GM18499 (cell line): ENCODE data around the gene RFX3.

Source experiments
- ATAC-seq: cut with Tn5 transposase; IDR thresholded peaks from one replicate; pipeline ENCODE4 v1.9.1; 2021; ENCODE audit warnings: moderate number of reproducible peaks; ENCODE audit not compliant: insufficient read depth, unreplicated experiment

Gene RFX3

GRCh38 chr9:3296536-3296935, 229.3 kb downstream of the RFX3 start:
- ATAC-seq: no peak

- ATAC-seq: no peak
These were observed 233.5 kb downstream of the RFX3 start for GRCh38 chr9:3292311-3292710.

DNA sequence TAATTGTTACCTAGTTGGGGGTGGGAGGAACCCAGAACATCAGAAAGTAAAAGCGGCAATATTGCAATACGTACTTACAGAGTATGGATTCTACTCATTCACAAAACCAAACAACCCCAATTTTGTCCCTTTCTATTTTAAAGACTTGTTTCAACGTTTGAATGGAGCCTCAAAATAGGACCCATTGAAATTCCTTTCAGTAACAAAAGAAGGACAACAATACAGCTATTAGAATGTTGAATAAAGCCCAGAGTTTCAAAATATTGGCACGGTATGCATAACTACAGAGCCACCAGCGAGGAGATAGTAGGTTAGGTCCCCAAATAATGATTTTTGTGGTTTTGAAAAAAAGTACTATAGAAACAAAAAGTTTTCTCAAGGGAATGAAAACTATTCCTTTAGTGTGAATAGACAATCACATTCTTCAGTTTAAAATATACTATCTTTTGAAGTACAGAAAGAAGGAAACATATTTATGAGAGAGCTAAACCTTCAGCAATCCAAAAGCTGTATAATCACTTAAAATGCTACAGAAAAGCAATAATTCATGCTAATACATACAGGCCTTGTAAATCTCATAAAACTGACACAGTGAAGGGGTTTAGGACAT, 235.5 kb downstream of the RFX3 start:
- no peak for ATAC-seq

- ATAC-seq: no peak
These were observed 237.1 kb downstream of the RFX3 start for GRCh38 chr9:3288686-3289085.

- no peak for ATAC-seq
These were observed 240.2 kb downstream of the RFX3 start for GRCh38 chr9:3285365-3286161.

- ATAC-seq: no peak
These were observed 243.4 kb downstream of the RFX3 start for GRCh38 chr9:3282365-3282764.

DNA sequence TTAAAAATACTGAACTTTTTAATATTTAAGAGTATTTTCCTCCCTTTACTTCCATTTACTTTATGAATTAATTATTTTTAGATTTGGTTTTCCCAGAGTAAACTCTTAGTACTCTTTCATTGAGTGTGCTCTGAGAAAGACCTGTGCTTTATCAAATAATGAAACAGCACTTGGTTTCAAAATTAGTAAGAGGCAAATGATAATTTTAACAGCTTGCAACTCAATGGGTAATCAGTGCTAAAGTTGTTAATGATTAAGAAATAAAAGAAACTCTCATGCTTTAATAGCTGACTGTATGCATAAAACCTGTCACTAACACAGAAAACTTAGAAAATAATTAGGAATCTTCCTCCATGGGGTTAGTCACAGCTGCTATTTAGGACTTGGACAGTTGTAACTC, 244.4 kb downstream of the RFX3 start:
- ATAC-seq: no peak

- no peak for ATAC-seq
These were observed 248.6 kb downstream of the RFX3 start for GRCh38 chr9:3277200-3277599.

DNA sequence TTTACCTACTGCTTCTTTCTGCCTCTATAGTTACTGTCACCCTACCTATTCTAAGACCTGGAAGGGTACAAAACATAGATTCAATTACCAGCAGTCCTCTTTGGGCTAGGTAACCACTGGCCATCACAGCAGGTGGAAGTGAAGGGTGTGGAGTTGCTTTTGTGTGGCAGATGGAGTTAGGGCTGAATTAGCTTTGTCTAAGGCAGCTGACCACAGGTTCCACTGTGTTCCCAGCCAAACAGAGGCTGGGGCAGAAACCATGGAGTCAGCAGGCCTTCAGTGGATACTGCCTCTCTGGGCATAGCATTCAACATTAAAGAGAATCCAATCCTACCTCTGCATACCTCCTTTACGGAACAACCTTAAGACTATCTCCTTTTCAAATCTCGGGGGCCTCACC, 254.2 kb downstream of the RFX3 start:
- no peak for ATAC-seq

- no peak for ATAC-seq
These were observed 254.6 kb downstream of the RFX3 start for GRCh38 chr9:3271157-3271556.

DNA sequence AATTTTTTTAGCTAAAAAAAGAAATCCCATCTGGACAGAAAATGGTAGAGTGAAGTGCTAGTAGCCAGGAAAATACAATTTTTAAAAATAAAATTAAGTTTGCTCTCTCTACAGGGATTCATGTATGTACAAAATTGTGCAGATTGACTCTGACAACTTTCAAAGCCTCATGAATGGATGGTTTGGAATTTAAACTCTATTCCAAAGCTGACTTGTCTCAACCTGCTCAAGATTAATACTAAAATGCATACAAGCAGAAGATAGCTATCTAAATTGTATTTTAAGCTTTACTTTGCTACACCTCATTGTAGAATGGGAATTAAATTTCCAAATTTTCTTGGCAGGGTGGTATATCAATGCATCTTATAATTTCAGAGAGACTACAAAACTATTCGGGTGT, 257.6 kb downstream of the RFX3 start:
- no peak for ATAC-seq

- no peak for ATAC-seq
These were observed 262.1 kb downstream of the RFX3 start for GRCh38 chr9:3263698-3264097.

GRCh38 chr9:3262826-3263529, 262.8 kb downstream of the RFX3 start:
- ATAC-seq: no peak

DNA sequence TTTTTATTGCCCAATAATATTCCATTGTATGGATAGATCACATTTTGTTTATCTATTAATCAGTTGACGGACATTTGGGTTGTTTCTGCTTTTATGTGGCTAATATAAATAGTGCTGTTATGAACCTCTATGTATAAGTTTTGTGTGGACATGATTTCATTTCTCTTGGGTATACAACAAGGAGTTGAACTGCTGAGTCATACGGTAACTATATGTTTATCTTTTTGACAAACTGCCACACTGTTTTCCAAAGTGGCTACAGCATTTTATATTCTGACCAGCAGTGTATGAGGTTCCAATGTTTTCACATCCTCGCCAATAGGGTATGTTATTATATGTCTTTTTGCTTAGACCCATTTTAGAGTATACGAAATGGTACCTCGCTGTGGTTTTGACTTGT, 264.3 kb downstream of the RFX3 start:
- ATAC-seq: no peak

DNA sequence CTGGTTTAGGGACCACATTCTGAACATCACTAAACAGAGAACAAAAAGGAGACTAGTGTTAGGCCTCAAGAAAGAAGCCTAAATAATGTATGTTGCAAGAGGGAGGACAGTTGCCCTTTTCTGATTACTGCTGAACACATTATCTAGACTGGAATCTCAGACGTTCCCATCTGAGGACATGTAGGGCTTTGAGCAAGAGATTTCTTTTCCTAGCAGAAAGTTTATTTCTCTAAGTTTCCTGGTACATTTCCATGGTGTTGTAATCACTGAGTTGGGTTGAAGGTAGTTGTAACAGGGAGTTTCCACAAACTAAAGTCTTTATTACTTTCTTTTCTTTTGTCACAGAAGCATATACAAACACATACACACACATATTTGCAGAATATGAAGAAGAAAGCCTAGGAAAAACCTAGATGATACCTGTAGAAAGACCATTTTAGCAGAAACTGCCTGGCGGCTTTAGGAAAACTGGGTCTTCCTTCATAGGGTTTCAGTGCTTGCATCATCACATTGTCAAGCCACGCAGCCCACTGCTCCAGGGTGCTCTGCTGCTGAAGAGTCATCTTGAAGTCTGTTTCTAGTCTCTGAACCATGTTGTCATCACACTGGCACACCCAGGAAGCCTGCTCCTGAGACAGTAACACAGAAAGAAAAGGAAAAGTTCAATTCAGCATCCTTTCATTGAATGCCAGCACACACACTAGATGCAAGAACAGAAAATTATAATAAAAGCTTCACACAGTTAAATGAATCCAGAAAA, 269.1 kb downstream of the RFX3 start:
- ATAC-seq: no peak

GRCh38 chr9:3251309-3251708, 274.5 kb downstream of the RFX3 start:
- ATAC-seq: no peak

- no peak for ATAC-seq
These were observed 275.1 kb downstream of the RFX3 start for GRCh38 chr9:3250741-3251140.

DNA sequence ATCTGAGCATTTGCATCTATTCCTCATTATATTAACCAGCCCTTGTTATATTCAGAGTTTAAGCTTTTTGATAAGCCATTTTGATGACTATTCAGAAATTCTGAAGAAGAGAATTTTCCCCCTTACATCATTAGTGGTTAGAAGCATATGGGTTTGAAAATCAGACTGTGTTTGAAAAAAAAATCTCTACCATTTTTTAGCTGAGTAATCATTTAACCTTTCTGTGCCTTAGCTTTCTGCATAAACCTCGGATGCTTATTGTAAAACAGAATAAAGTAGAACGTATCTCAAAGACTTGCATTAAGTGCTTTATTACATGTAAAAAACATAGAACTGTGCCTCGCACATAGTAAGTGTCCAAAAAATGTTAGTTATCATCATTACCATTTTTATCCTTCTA, 278.6 kb downstream of the RFX3 start:
- ATAC-seq: no peak

DNA sequence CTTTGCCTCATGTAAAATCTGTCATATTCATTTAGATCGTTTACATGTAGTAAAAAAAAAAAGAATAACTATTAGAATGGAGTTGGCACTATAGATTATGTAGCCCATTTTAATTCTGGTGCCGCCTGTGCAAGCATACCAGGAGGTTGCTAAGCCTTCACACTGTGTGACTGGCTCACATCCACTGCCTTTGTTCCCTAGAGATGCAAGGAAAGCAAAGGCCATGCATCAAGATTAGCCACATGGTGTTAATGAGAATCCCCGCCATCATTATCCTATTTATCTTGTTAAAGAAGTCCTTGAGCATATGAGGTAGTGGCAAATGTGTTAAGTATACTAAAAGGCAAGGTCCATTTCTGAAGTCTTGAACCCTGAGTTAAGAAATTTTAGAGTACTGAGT, 279.6 kb downstream of the RFX3 start:
- ATAC-seq: no peak

DNA sequence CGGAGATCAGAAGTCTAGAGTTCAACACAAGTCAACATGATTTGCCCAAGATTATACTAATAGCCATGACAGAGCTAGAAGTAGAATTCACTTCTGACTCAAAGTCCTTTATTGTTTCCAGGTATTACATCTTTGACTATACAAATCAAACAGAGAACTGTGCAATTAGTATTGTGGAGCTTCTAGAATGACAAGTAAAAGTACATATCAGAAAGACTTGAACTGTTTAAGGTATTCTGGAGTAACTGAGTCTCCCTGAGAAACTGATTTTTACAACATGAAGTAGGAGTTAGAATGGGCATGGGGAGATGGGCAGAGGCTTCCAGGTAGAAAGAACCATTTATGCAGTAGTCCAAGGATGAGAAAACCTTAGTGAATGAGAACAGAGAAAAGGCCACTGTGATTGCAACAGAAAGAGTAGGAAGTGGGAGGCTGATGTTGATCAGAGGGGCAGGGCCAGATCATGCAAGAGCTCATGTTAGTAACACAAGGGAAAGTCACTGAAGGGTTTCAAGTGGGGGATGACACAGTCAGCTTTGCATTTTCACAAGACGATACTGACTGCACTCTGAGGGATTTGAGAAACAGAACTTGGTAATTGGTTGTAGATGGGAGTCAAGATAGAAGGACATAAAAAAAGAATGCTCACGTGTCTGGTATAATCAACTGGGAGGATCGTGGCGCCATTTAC, 280.7 kb downstream of the RFX3 start:
- ATAC-seq: no peak
